HEK293 (cell line): ENCODE results near the gene NAP1L1.

Experiments used
- CTCF ChIA-PET: fragments of 350-600 bp; formaldehyde crosslinking; extraction: SDS; loops from one replicate; lab custom pipeline; 2021; ENCODE audit warnings: antibody characterized with exemption; lab: Yijun Ruan, JAX
- POLR2A ChIA-PET: fragments of 300-600 bp; formaldehyde crosslinking; extraction: SDS; loops from one replicate; lab custom pipeline; 2020; ENCODE audit warnings: antibody characterized with exemption, inconsistent platforms; lab: Yijun Ruan, JAX
- H3K27ac ChIP-seq: fragments of 200-500 bp; sonication (Bioruptor generic); 2 replicates; pipeline ENCODE4 v1.5.1; 2014; ENCODE audit warnings: low read depth, low read length, control low read depth, inconsistent platforms; ENCODE audit errors: extremely low read depth
- H3K36me3 ChIP-seq, 2 experiments: fragments of 200-500 bp in 1 of 2; sonication (Bioruptor generic) in 1 of 2; 1 replicate in 1 of 2; 2 replicates in 1 of 2; pipeline ENCODE4 v1.5.1; 2014 to 2017; ENCODE audit warnings: inconsistent platforms in 2 of 2, low read length in 2 of 2; ENCODE audit not compliant: control insufficient read depth in 2 of 2, insufficient read depth in 1 of 2
- H3K4me1 ChIP-seq: fragments of 200-500 bp; sonication (Bioruptor generic); 2 replicates; pipeline ENCODE4 v1.5.1; 2014; ENCODE audit warnings: mild to moderate bottlenecking, low read length, inconsistent platforms; ENCODE audit not compliant: control insufficient read depth, insufficient read depth
- H3K4me3 ChIP-seq: 2 replicates; pipeline ENCODE4 v1.5.1; 2011; ENCODE audit warnings: low read depth, mild to moderate bottlenecking, control low read depth, low read length, moderate library complexity
- H3K9me3 ChIP-seq: fragments of 200-500 bp; sonication (Bioruptor generic); 2 replicates; pipeline ENCODE4 v1.5.1; 2014; ENCODE audit warnings: low read depth, low read length, inconsistent platforms; ENCODE audit not compliant: control insufficient read depth, insufficient read depth
- KLF10 ChIP-seq: fragments of 450-650 bp; IDR thresholded peaks from 2 replicates; pipeline ENCODE4 v1.5.1; 2018; ENCODE audit warnings: missing biosample characterization, mild to moderate bottlenecking, missing genetic modification characterization
- SALL2 ChIP-seq: fragments of 450-650 bp; formaldehyde crosslinking; IDR thresholded peaks from 2 replicates; pipeline ENCODE4 v1.5.0; 2017; ENCODE audit warnings: missing biosample characterization, mild to moderate bottlenecking, missing genetic modification characterization, borderline replicate concordance
- TRIM28 ChIP-seq: IDR thresholded peaks from 2 replicates; pipeline ENCODE4 v1.6.1; 2011; ENCODE audit warnings: low read length, control low read depth, borderline replicate concordance
- ZBTB17 ChIP-seq: fragments of 450-650 bp; formaldehyde crosslinking; IDR thresholded peaks from 2 replicates; pipeline ENCODE4 v1.5.1; 2016; ENCODE audit warnings: missing biosample characterization, missing genetic modification characterization
- ZBTB7A ChIP-seq: fragments of 450-650 bp; formaldehyde crosslinking; IDR thresholded peaks from 2 replicates; pipeline ENCODE4 v1.5.1; 2016; ENCODE audit warnings: low read depth, missing biosample characterization, missing genetic modification characterization
- ZFHX2 ChIP-seq: fragments of 450-650 bp; formaldehyde crosslinking; conservative IDR thresholded peaks from 2 replicates; pipeline ENCODE4 v1.5.1; 2016; ENCODE audit warnings: missing biosample characterization, missing genetic modification characterization
- ZNF175 ChIP-seq: fragments of 450-650 bp; formaldehyde crosslinking; IDR thresholded peaks from 2 replicates; pipeline ENCODE4 v1.5.1; 2016; ENCODE audit warnings: missing biosample characterization, missing genetic modification characterization
- ZNF211 ChIP-seq: fragments of 450-650 bp; formaldehyde crosslinking; IDR thresholded peaks from 2 replicates; pipeline ENCODE4 v1.5.1; 2016; ENCODE audit warnings: low read depth, missing biosample characterization, missing genetic modification characterization
- ZNF214 ChIP-seq: fragments of 450-650 bp; formaldehyde crosslinking; IDR thresholded peaks from 2 replicates; pipeline ENCODE4 v1.5.1; 2017; ENCODE audit warnings: missing biosample characterization, mild to moderate bottlenecking, missing genetic modification characterization, borderline replicate concordance
- ZNF24 ChIP-seq: fragments of 450-650 bp; formaldehyde crosslinking; IDR thresholded peaks from 2 replicates; pipeline ENCODE4 v1.5.1; 2016; ENCODE audit warnings: missing biosample characterization, missing genetic modification characterization
- ZNF274 ChIP-seq, 2 experiments: fragments of 200-500 bp in 1 of 2; fragments of 450-650 bp in 1 of 2; sonication (Bioruptor generic) in 1 of 2; formaldehyde crosslinking in 1 of 2; IDR thresholded peaks; 2 replicates each; pipeline versions ENCODE4 v1.5.1 to v1.6.1; 2014 to 2016; ENCODE audit warnings: borderline replicate concordance in 1 of 2, inconsistent platforms in 1 of 2, low read length in 1 of 2, missing biosample characterization in 1 of 2, missing genetic modification characterization in 1 of 2
- ZNF366 ChIP-seq: fragments of 450-650 bp; formaldehyde crosslinking; conservative IDR thresholded peaks from 2 replicates; pipeline ENCODE4 v1.5.1; 2016; ENCODE audit warnings: missing biosample characterization, missing genetic modification characterization
- ZNF37A ChIP-seq: fragments of 450-650 bp; IDR thresholded peaks from 2 replicates; pipeline ENCODE4 v1.5.1; 2018; ENCODE audit warnings: missing biosample characterization, missing genetic modification characterization
- ZNF473 ChIP-seq: fragments of 450-650 bp; formaldehyde crosslinking; IDR thresholded peaks from 2 replicates; pipeline ENCODE4 v1.5.1; 2017; ENCODE audit warnings: missing biosample characterization, missing genetic modification characterization
- ZNF530 ChIP-seq: fragments of 450-650 bp; formaldehyde crosslinking; IDR thresholded peaks from 2 replicates; pipeline ENCODE4 v1.5.1; 2016; ENCODE audit warnings: low read depth, missing biosample characterization, missing genetic modification characterization
- ZNF549 ChIP-seq: fragments of 450-650 bp; IDR thresholded peaks from 2 replicates; pipeline ENCODE4 v1.5.1; 2018; ENCODE audit warnings: missing biosample characterization, missing genetic modification characterization, mild to moderate bottlenecking, inconsistent platforms, moderate library complexity
- ZNF623 ChIP-seq: fragments of 450-650 bp; formaldehyde crosslinking; IDR thresholded peaks from 2 replicates; pipeline ENCODE4 v1.5.1; 2016; ENCODE audit warnings: missing biosample characterization, missing genetic modification characterization
- ZNF664 ChIP-seq: fragments of 450-650 bp; formaldehyde crosslinking; IDR thresholded peaks from 2 replicates; pipeline ENCODE4 v1.5.1; 2016; ENCODE audit warnings: missing biosample characterization, missing genetic modification characterization
- ZNF768 ChIP-seq: fragments of 450-650 bp; formaldehyde crosslinking; IDR thresholded peaks from 2 replicates; pipeline ENCODE4 v1.5.1; 2018; ENCODE audit warnings: missing biosample characterization, mild to moderate bottlenecking, missing genetic modification characterization
- ZNF792 ChIP-seq: fragments of 450-650 bp; formaldehyde crosslinking; IDR thresholded peaks from 2 replicates; pipeline ENCODE4 v1.5.1; 2016; ENCODE audit warnings: missing biosample characterization, missing genetic modification characterization
- TF ChIP-seq, protein P1 (sequence below): sonication (generic); formaldehyde crosslinking; IDR thresholded peaks from 2 replicates; pipeline ENCODE4 v1.8.1; 2022; ENCODE audit warnings: mild to moderate bottlenecking, moderate library complexity, missing genetic modification reagents
- TF ChIP-seq, protein P2 (sequence below): fragments of 450-650 bp; formaldehyde crosslinking; IDR thresholded peaks from 2 replicates; pipeline ENCODE4 v1.5.1; 2016; ENCODE audit warnings: missing biosample characterization, missing genetic modification characterization
- TF ChIP-seq, protein P3 (sequence below): fragments of 450-650 bp; formaldehyde crosslinking; IDR thresholded peaks from 2 replicates; pipeline ENCODE4 v1.5.1; 2017; ENCODE audit warnings: missing biosample characterization, missing genetic modification characterization
- TF ChIP-seq, protein P4 (sequence below): fragments of 450-650 bp; formaldehyde crosslinking; IDR thresholded peaks from 2 replicates; pipeline ENCODE4 v1.5.1; 2017; ENCODE audit warnings: missing biosample characterization, mild to moderate bottlenecking, missing genetic modification characterization, moderate library complexity

Gene NAP1L1

DNA sequence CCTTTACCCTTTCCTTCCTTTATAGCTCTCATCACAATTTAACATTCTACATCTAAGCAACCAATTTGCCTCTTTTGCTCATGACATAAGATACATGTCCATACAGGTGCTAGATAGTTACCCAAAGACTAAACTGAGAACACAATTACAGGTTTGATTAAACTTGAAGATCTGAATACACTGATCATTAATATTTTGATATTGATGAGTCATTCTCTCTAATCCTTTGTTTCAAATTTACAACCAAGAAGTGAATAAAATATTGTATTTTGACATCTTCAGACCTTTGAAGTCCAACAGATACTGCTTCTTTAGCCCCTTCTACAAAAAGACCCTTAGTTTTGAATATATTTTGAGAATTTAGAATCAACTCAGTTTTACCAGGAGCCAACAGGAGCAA is 2.6 kb downstream of the NAP1L1 start:
- TF ChIP-seq, protein P1, sequence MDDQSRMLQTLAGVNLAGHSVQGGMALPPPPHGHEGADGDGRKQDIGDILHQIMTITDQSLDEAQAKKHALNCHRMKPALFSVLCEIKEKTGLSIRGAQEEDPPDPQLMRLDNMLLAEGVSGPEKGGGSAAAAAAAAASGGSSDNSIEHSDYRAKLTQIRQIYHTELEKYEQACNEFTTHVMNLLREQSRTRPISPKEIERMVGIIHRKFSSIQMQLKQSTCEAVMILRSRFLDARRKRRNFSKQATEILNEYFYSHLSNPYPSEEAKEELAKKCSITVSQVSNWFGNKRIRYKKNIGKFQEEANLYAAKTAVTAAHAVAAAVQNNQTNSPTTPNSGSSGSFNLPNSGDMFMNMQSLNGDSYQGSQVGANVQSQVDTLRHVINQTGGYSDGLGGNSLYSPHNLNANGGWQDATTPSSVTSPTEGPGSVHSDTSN (CRISPR knock-in tag), result no peak
- TF ChIP-seq ZNF175 (tag by site-specific recombination), result no peak
- no peak for TF ChIP-seq ZNF366 (tag by site-specific recombination)
- TF ChIP-seq ZNF211 (tag by site-specific recombination), result no peak
- TF ChIP-seq, protein P2, sequence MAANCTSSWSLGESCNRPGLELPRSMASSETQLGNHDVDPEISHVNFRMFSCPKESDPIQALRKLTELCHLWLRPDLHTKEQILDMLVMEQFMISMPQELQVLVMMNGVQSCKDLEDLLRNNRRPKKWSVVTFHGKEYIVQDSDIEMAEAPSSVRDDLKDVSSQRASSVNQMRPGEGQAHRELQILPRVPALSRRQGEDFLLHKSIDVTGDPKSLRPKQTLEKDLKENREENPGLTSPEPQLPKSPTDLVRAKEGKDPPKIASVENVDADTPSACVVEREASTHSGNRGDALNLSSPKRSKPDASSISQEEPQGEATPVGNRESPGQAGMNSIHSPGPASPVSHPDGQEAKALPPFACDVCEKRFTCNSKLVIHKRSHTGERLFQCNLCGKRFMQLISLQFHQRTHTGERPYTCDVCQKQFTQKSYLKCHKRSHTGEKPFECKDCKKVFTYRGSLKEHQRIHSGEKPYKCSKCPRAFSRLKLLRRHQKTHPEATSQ (tag by site-specific recombination), result no peak
- TF ChIP-seq, protein P3, sequence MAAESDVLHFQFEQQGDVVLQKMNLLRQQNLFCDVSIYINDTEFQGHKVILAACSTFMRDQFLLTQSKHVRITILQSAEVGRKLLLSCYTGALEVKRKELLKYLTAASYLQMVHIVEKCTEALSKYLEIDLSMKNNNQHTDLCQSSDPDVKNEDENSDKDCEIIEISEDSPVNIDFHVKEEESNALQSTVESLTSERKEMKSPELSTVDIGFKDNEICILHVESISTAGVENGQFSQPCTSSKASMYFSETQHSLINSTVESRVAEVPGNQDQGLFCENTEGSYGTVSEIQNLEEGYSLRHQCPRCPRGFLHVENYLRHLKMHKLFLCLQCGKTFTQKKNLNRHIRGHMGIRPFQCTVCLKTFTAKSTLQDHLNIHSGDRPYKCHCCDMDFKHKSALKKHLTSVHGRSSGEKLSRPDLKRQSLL (tag by site-specific recombination), result no peak
- TF ChIP-seq ZNF37A (tag by site-specific recombination), result no peak
- no peak for TF ChIP-seq ZNF214 (tag by site-specific recombination)
- TF ChIP-seq ZNF792 (tag by site-specific recombination), result no peak
- TF ChIP-seq ZNF768 (tag by site-specific recombination), result no peak
- TF ChIP-seq ZNF274 (IDR thresholded peaks at IDR 0.05; ENCODE audit: low read length), result no peak
- TF ChIP-seq ZNF274 (tag by site-specific recombination; IDR thresholded peaks at IDR 0.05; ENCODE audit: borderline replicate concordance), result no peak
- no peak for TF ChIP-seq ZBTB17 (tag by site-specific recombination)
- Histone ChIP-seq H3K4me1 (no peaks in the 10 kb centered on the region; the same call in 1 of the 2 replicates), H3K4me3 (no peak overlapping the region), H3K9me3 (no peaks in the 10 kb centered on the region), H3K36me3 (peaks cover 0 to 15% of the 10 kb centered on the region in 2 experiments; a peak in 2 of 3 replicates), H3K27ac (no peak overlapping the region)
- POLR2A ChIA-PET, result no interaction called here
- CTCF ChIA-PET, result no interaction called here

DNA sequence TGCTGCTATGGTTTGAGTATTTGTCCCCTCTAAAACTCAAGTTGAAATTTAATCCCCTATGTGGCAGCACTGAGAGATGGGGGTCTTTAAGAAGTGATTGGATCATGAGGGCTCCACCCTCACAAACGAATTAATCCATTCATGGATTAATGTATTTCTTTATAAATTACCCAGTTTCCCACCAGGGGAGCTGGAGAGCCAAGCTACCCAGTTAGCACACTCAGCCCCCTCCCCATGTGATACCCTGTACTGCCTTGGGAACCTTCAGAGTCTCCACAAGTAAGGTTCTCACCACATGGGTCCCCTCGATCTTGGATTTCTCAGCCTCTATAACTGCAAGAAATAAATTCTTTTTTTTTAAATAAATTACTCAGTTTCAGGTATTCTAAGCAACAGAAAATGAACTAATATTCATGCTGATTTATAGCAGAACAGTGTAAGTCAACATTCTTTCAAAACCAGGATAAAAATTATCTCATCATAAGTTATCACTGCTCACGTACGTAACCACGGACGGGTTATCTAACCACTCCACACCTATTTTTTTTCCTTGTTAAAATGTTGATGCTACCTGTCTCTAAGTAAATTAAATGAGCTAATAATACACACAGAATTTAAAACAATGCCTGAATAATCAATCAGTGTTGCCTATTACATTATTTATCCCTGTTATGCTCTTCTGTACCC is 3.6 kb downstream of the NAP1L1 start:
- Histone ChIP-seq H3K27ac (no peak overlapping the region), H3K4me3 (no peak overlapping the region), H3K9me3 (no peaks in the 10 kb centered on the region), H3K36me3 (peaks cover 0 to 17% of the 10 kb centered on the region in 2 experiments; a peak in 2 of 3 replicates), H3K4me1 (no peaks in the 10 kb centered on the region; the same call in 1 of the 2 replicates)
- CTCF ChIA-PET, result interaction anchor here (0.6 to 1.2 kb wide), 3 partner anchors 11 to 34 kb away, joined by 3 to 7 read pairs (median 4); no protein-coding TSS in a partner anchor
- POLR2A ChIA-PET, result interaction anchor here (0.7 kb wide), 1 partner anchor 277 kb away, joined by 3 read pairs; no protein-coding TSS in a partner anchor
- TF ChIP-seq ZNF664 (tag by site-specific recombination) (peak; percentile 75), ZNF473 (tag by site-specific recombination) (no peak), ZNF530 (tag by site-specific recombination) (no peak), ZNF24 (tag by site-specific recombination) (no peak), ZFHX2 (no peak), TRIM28 (no peak), ZNF623 (tag by site-specific recombination) (no peak), SALL2 (tag by site-specific recombination) (no peak), ZNF549 (tag by site-specific recombination) (no peak), ZBTB7A (no peak), KLF10 (0 out of 2 replicates have a peak, but pooled peaks have one; percentile 21)
- TF ChIP-seq, protein P4, sequence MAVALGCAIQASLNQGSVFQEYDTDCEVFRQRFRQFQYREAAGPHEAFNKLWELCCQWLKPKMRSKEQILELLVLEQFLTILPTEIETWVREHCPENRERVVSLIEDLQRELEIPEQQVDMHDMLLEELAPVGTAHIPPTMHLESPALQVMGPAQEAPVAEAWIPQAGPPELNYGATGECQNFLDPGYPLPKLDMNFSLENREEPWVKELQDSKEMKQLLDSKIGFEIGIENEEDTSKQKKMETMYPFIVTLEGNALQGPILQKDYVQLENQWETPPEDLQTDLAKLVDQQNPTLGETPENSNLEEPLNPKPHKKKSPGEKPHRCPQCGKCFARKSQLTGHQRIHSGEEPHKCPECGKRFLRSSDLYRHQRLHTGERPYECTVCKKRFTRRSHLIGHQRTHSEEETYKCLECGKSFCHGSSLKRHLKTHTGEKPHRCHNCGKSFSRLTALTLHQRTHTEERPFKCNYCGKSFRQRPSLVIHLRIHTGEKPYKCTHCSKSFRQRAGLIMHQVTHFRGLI, result no peak
